K562 (cell line): ENCODE measurements around the gene RGS9BP. TPM values are rescaled to one million over a fixed set of nuclear protein-coding genes. Genes with fewer than 3 reads are reported as not detected.

Source experiments
- BMI1 ChIP-seq: fragments of 150-350 bp; IDR thresholded peaks from 2 replicates; pipeline ENCODE4 v1.6.1; 2014; ENCODE audit warnings: low read length
- FOXP1 ChIP-seq: sonication (generic); formaldehyde crosslinking; IDR thresholded peaks from 2 replicates; pipeline ENCODE4 v1.8.0; 2022; ENCODE audit warnings: mild to moderate bottlenecking, missing genetic modification reagents
- GABPB2 ChIP-seq: fragments of 250-450 bp; sonication (Bioruptor Pico); conservative IDR thresholded peaks from 2 replicates; pipeline ENCODE4 v1.5.1; 2021; ENCODE audit warnings: mild to moderate bottlenecking
- GTF3C2 ChIP-seq: IDR thresholded peaks from 3 replicates; pipeline ENCODE4 v1.6.1; 2011; ENCODE audit warnings: borderline replicate concordance, mild to moderate bottlenecking, moderate library complexity; ENCODE audit not compliant: insufficient read length; ENCODE audit errors: extremely low read depth
- HSF4 ChIP-seq: fragments of 250-450 bp; sonication (Bioruptor Pico); IDR thresholded peaks from 2 replicates; pipeline ENCODE4 v2.1.2; 2022; ENCODE audit warnings: mild to moderate bottlenecking, moderate library complexity, borderline replicate concordance
- KAT8 ChIP-seq: fragments of 450-650 bp; IDR thresholded peaks from 2 replicates; pipeline ENCODE4 v1.6.1; 2016; ENCODE audit warnings: low read depth, mild to moderate bottlenecking
- KDM2B ChIP-seq: fragments of 250-450 bp; sonication (Bioruptor Pico); IDR thresholded peaks from 2 replicates; pipeline ENCODE4 v1.8.0; 2021; ENCODE audit warnings: mild to moderate bottlenecking, moderate library complexity
- MGA ChIP-seq: fragments of 450-650 bp; IDR thresholded peaks from 2 replicates; pipeline ENCODE4 v1.6.1; 2016; ENCODE audit warnings: mild to moderate bottlenecking, moderate library complexity
- PRMT5 ChIP-seq: sonication (generic); formaldehyde crosslinking; IDR thresholded peaks from 2 replicates; pipeline ENCODE4 v1.5.0; 2020; ENCODE audit warnings: missing genetic modification reagents
- U2AF1 ChIP-seq: fragments of 200-400 bp; formaldehyde crosslinking; optimal IDR thresholded peaks from 2 replicates; pipeline ENCODE3; 2017; ENCODE audit warnings: mild to moderate bottlenecking, low read depth, low read length, moderate library complexity
- WHSC1 ChIP-seq: IDR thresholded peaks from one replicate; pipeline ENCODE4 v1.6.1; 2012; ENCODE audit warnings: low read length, control low read depth, inconsistent platforms
- ZFP1 ChIP-seq: fragments of 450-650 bp; formaldehyde crosslinking; IDR thresholded peaks from 2 replicates; pipeline ENCODE4 v1.4.0; 2020; ENCODE audit warnings: mild to moderate bottlenecking, mixed read lengths
- ZNF165 ChIP-seq: fragments of 250-450 bp; sonication (Bioruptor Pico); IDR thresholded peaks from 2 replicates; pipeline ENCODE4 v1.4.0; 2020; ENCODE audit warnings: borderline replicate concordance
- ZNF347 ChIP-seq: fragments of 450-650 bp; formaldehyde crosslinking; IDR thresholded peaks from 2 replicates; pipeline ENCODE4 v1.4.0; 2020; ENCODE audit warnings: low read depth, mild to moderate bottlenecking, moderate library complexity
- ZNF561 ChIP-seq: fragments of 450-650 bp; formaldehyde crosslinking; conservative IDR thresholded peaks from 2 replicates; pipeline ENCODE4 v1.4.0; 2020; ENCODE audit warnings: mild to moderate bottlenecking, moderate library complexity
- polyA plus RNA-seq, 8 experiments: library from polyadenylated mRNA; depleted of rRNA in 4 of 8; stranded (reverse) in 5 of 8; unstranded in 3 of 8; fragments of >200 nt; fragmentation: Nextera tagmentation in 2 of 8; fragmentation: Illumina TruSeq in 1 of 8; extraction: Ambion mirVana in 2 of 8; extraction: Trizol in 1 of 8; gene quantifications; 2 replicates each; pipeline versions ENCODE4 v1.2.1 to v1.2.3, GENCODE V29; 2011 to 2014; ENCODE audit warnings: inconsistent platforms in 1 of 8, missing spikeins in 1 of 8
- total RNA-seq, 7 experiments: library from RNA; depleted of rRNA in 6 of 7; stranded (reverse); fragments of >200 nt in 6 of 7; fragmentation: Illumina TruSeq in 2 of 7; extraction: Trizol in 2 of 7; gene quantifications; 2 replicates each; pipeline versions ENCODE4 v1.2.1 to v1.2.3, GENCODE V29; 2011 to 2021; ENCODE audit warnings: low replicate concordance in 1 of 7

Gene RGS9BP
- total and polyA plus RNA-seq, 9 of the 15 experiments (the other 6 are each of a cell fraction or from before 2014, with no cell fraction given), result 0.03 to 1.3 (median 0.49) TPM

GRCh38 chr19:32671883-32672593, 3.6 kb upstream of the RGS9BP start (continued):
- TF ChIP-seq U2AF1 (no peak), HSF4 (no peak), ZFP1 (CRISPR knock-in tag) (no peak), ZNF347 (CRISPR knock-in tag) (no peak), ZNF165 (CRISPR knock-in tag) (no peak), KDM2B (CRISPR knock-in tag) (no peak), GTF3C2 (no peak), FOXP1 (CRISPR knock-in tag) (no peak), MGA (peak; percentile 98), PRMT5 (CRISPR knock-in tag) (no peak), GABPB2 (CRISPR knock-in tag) (no peak), BMI1 (no peak), ZNF561 (no peak), KAT8 (no peak), WHSC1 (no peak)
